ENCODE data around the gene CBX8. TPM values are rescaled to one million over a fixed set of nuclear protein-coding genes. Genes with fewer than 3 reads are reported as not detected.

The CBX8 gene
- total RNA-seq, 1 donor from 2014 or later: 9.4 TPM

GRCh38 chr17:79821331-79822095, 24.6 kb upstream of the CBX8 start:
- H3K36me3 Mint-ChIP-seq (ENCODE audit: low read depth): peaks cover 2% of the 10 kb centered on the region
- H3K27me3 Mint-ChIP-seq: peaks cover 57% of the 10 kb centered on the region
- no peak overlapping the region for H3K27ac Mint-ChIP-seq
- no peak for DNase-seq
- no peak overlapping the region for H3K4me3 Mint-ChIP-seq
- peaks cover 9% of the 10 kb centered on the region for H3K4me1 Mint-ChIP-seq
- no peaks in the 10 kb centered on the region for H3K9me3 Mint-ChIP-seq
- intact Hi-C loops (cut with micrococcal nuclease): no loop called here

GRCh38 chr17:79820959-79821330, 24.1 kb upstream of the CBX8 start:
- peaks cover 61% of the 10 kb centered on the region for H3K27me3 Mint-ChIP-seq
- no peak overlapping the region for H3K27ac Mint-ChIP-seq
- H3K36me3 Mint-ChIP-seq (ENCODE audit: low read depth): peaks cover 2% of the 10 kb centered on the region
- DNase-seq: no peak
- intact Hi-C loops (cut with micrococcal nuclease): no loop called here
- H3K4me3 Mint-ChIP-seq: no peak overlapping the region
- no peaks in the 10 kb centered on the region for H3K9me3 Mint-ChIP-seq
- peaks cover 4% of the 10 kb centered on the region for H3K4me1 Mint-ChIP-seq

- no peaks in the 10 kb centered on the region for H3K9me3 Mint-ChIP-seq
- no peak overlapping the region for H3K4me3 Mint-ChIP-seq
- H3K27me3 Mint-ChIP-seq: peaks cover 62% of the 10 kb centered on the region
Observed at GRCh38 chr17:79819534-79820276, 22.8 kb upstream of the CBX8 start.

GRCh38 chr17:79819085-79819484, 22.2 kb upstream of the CBX8 start:
- H3K4me3 Mint-ChIP-seq: no peak overlapping the region
- intact Hi-C loops (cut with micrococcal nuclease): loop anchor here (10.0 kb wide), 1 partner anchor 1576 kb away; the partner anchor contains the start of gene BAHCC1
- H3K9me3 Mint-ChIP-seq: no peaks in the 10 kb centered on the region
- peaks cover 64% of the 10 kb centered on the region for H3K27me3 Mint-ChIP-seq
- no peaks in the 10 kb centered on the region for H3K36me3 Mint-ChIP-seq (ENCODE audit: low read depth)
- H3K4me1 Mint-ChIP-seq: peaks cover 5% of the 10 kb centered on the region
- DNase-seq: no peak
- no peak overlapping the region for H3K27ac Mint-ChIP-seq

More at GRCh38 chr17:79819534-79820276, 22.8 kb upstream of the CBX8 start:
- peaks cover 2% of the 10 kb centered on the region for H3K36me3 Mint-ChIP-seq (ENCODE audit: low read depth)
- no peaks in the 10 kb centered on the region for H3K4me1 Mint-ChIP-seq
- intact Hi-C loops (cut with micrococcal nuclease): loop anchor here (10.0 kb wide), 1 partner anchor 1575 kb away; the partner anchor contains the start of gene BAHCC1
- H3K27ac Mint-ChIP-seq: no peak overlapping the region
- no peak for DNase-seq

GRCh38 chr17:79818026-79818758, 21.3 kb upstream of the CBX8 start:
- Mint-ChIP-seq H3K9me3 (no peaks in the 10 kb centered on the region), H3K4me1 (peaks cover 6% of the 10 kb centered on the region), H3K4me3 (no peak overlapping the region), H3K36me3 (ENCODE audit: low read depth) (no peaks in the 10 kb centered on the region), H3K27ac (no peak overlapping the region), H3K27me3 (peaks cover 62% of the 10 kb centered on the region)
- no peak for DNase-seq
- intact Hi-C loops (cut with micrococcal nuclease): loop anchor here (10.0 kb wide), 1 partner anchor 1577 kb away; the partner anchor contains the start of gene BAHCC1

- H3K27me3 Mint-ChIP-seq: peaks cover 62% of the 10 kb centered on the region
- H3K36me3 Mint-ChIP-seq (ENCODE audit: low read depth): no peaks in the 10 kb centered on the region
- DNase-seq: no peak
- intact Hi-C loops (cut with micrococcal nuclease): loop anchor here (10.0 kb wide), 1 partner anchor 1579 kb away; the partner anchor contains the start of gene BAHCC1
- H3K4me3 Mint-ChIP-seq: peak overlapping the region; percentile 26
- no peak overlapping the region for H3K27ac Mint-ChIP-seq
- H3K4me1 Mint-ChIP-seq: peaks cover 14% of the 10 kb centered on the region
- H3K9me3 Mint-ChIP-seq: no peaks in the 10 kb centered on the region
Observed at GRCh38 chr17:79815836-79816461, 19.1 kb upstream of the CBX8 start.

- no peaks in the 10 kb centered on the region for H3K36me3 Mint-ChIP-seq (ENCODE audit: low read depth)
- H3K4me3 Mint-ChIP-seq: no peak overlapping the region
- H3K9me3 Mint-ChIP-seq: no peaks in the 10 kb centered on the region
- DNase-seq: no peak
- peaks cover 17% of the 10 kb centered on the region for H3K4me1 Mint-ChIP-seq
- intact Hi-C loops (cut with micrococcal nuclease): loop anchor here (5.0 to 10.0 kb wide), 2 partner anchors 38 to 1580 kb away; partner anchors contain the start of genes BAHCC1 and CBX2
- no peak overlapping the region for H3K27ac Mint-ChIP-seq
- peaks cover 59% of the 10 kb centered on the region for H3K27me3 Mint-ChIP-seq
Observed at GRCh38 chr17:79814974-79815835, 18.3 kb upstream of the CBX8 start.

GRCh38 chr17:79814127-79814973, 17.5 kb upstream of the CBX8 start:
- Mint-ChIP-seq H3K27me3 (peaks cover 54% of the 10 kb centered on the region), H3K9me3 (no peaks in the 10 kb centered on the region), H3K4me3 (peak overlapping the region; percentile 62), H3K36me3 (ENCODE audit: low read depth) (no peaks in the 10 kb centered on the region), H3K27ac (peak overlapping the region; percentile 41), H3K4me1 (peaks cover 17% of the 10 kb centered on the region)
- intact Hi-C loops (cut with micrococcal nuclease): loop anchor here (5.0 to 10.0 kb wide), 2 partner anchors 37 to 1580 kb away; partner anchors contain the start of genes BAHCC1 and CBX2
- no peak for DNase-seq

- H3K9me3 Mint-ChIP-seq: no peaks in the 10 kb centered on the region
- H3K4me1 Mint-ChIP-seq: peaks cover 23% of the 10 kb centered on the region
- DNase-seq: no peak
- H3K4me3 Mint-ChIP-seq: no peak overlapping the region
- intact Hi-C loops (cut with micrococcal nuclease): loop anchor here (5.0 to 10.0 kb wide), 2 partner anchors 36 to 1581 kb away; partner anchors contain the start of genes BAHCC1 and CBX2
- H3K27ac Mint-ChIP-seq: no peak overlapping the region
- H3K27me3 Mint-ChIP-seq: peaks cover 55% of the 10 kb centered on the region
- H3K36me3 Mint-ChIP-seq (ENCODE audit: low read depth): no peaks in the 10 kb centered on the region
Observed at GRCh38 chr17:79813297-79814126, 16.6 kb upstream of the CBX8 start.

GRCh38 chr17:79812353-79813258, 15.7 kb upstream of the CBX8 start:
- H3K4me3 Mint-ChIP-seq: peak overlapping the region; percentile 57
- no peak for DNase-seq
- H3K27ac Mint-ChIP-seq: peak overlapping the region; percentile 62
- H3K4me1 Mint-ChIP-seq: peaks cover 24% of the 10 kb centered on the region
- intact Hi-C loops (cut with micrococcal nuclease): loop anchor here (5.0 to 10.0 kb wide), 2 partner anchors 35 to 1582 kb away; partner anchors contain the start of genes BAHCC1 and CBX2
- H3K36me3 Mint-ChIP-seq (ENCODE audit: low read depth): no peaks in the 10 kb centered on the region
- peaks cover 52% of the 10 kb centered on the region for H3K27me3 Mint-ChIP-seq
- H3K9me3 Mint-ChIP-seq: no peaks in the 10 kb centered on the region

Data from activated CD4-positive, alpha-beta T cell treated with anti-CD3 and anti-CD28 coated beads, Interleukin-2, amount 10 ng/mL, durations not matched to agents 24 days and 14 days (primary cell).